HG03066 (cell line): ENCODE data around the gene MYCL.
A peak's percentile ranks its signal among the peaks of the same experiment; 100 is the strongest.

Experiments
- ATAC-seq: cut with Tn5 transposase; IDR thresholded peaks from one replicate; pipeline ENCODE4 v1.9.1; 2021; ENCODE audit warnings: low read depth; ENCODE audit not compliant: unreplicated experiment

The MYCL gene

GRCh38 chr1:39857126-39857878 lies 44.4 kb downstream of the MYCL start:
- ATAC-seq, result no peak

GRCh38 chr1:39854738-39855137 lies 47.0 kb downstream of the MYCL start:
- ATAC-seq, result no peak

GRCh38 chr1:39854314-39854713 lies 47.4 kb downstream of the MYCL start:
- ATAC-seq, result no peak

GRCh38 chr1:39852876-39853275 lies 48.8 kb downstream of the MYCL start:
- no peak for ATAC-seq

- ATAC-seq, result no peak
These were observed 49.4 kb downstream of the MYCL start for GRCh38 chr1:39852214-39852791.

GRCh38 chr1:39850606-39851216 lies 51.0 kb downstream of the MYCL start:
- ATAC-seq, result no peak

GRCh38 chr1:39849203-39849602 lies 52.5 kb downstream of the MYCL start:
- no peak for ATAC-seq

GRCh38 chr1:39847940-39848339 lies 53.8 kb downstream of the MYCL start:
- ATAC-seq, result no peak

- no peak for ATAC-seq
These were observed 54.9 kb downstream of the MYCL start for GRCh38 chr1:39846796-39847195.

- peak; percentile 68 for ATAC-seq
These were observed 55.8 kb downstream of the MYCL start for GRCh38 chr1:39845569-39846566.
